Measurements from ENCODE around the gene SLC12A1. TPM values are rescaled to one million over a fixed set of nuclear protein-coding genes. Genes with fewer than 3 reads are reported as not detected.

The SLC12A1 gene
- total and polyA plus RNA-seq, 7 donors, result not detected

DNA sequence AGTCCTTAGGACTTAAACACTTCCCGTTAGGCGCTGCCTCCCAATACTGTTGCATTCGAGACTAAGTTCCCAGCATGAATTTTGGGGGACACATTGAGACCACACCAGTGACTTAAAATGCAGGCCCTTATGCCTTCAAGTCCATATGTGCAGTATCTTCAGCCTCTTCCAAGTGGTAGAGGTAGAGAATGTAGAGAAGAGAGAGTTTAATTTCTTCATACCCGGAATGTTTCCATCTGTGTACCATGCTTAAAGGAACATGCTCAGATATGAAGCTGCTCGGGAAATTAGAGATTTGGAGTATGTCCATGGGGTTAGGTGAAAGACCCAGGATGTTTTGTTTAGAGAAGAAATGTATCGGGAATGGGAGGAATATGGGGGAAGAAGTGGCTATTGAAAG, 137.8 kb downstream of the SLC12A1 start:
- TF ChIP-seq CTCF (IDR thresholded peaks at IDR 0.05), result no peak
- no peaks in the 10 kb centered on the region for H3K4me1 ChIP-seq
- no peaks in the 10 kb centered on the region for H3K27me3 ChIP-seq (ENCODE audit: insufficient read depth in 3 of 3, low read length in 2 of 3)
- H3K36me3 ChIP-seq (ENCODE audit: insufficient read depth in 1 of 2, low read depth in 1 of 2), result peaks cover 0 to 51% of the 10 kb centered on the region in 2 donors
- H3K27ac ChIP-seq, result no peak overlapping the region
- H3K4me3 ChIP-seq, result no peak overlapping the region
- ATAC-seq (no peak), DNase-seq (no peak)
- WGBS, 3 donors, result 92 to 95% (median 93%) methylated on average over 6 of the region's 6 CpGs
- intact Hi-C loops (cut with DNase I), result no loop called here
- H3K9me3 ChIP-seq, result no peaks in the 10 kb centered on the region

GRCh38 chr15:48345516-48345915, 139.4 kb downstream of the SLC12A1 start:
- Histone ChIP-seq H3K27ac (no peak overlapping the region), H3K27me3 (ENCODE audit: insufficient read depth in 3 of 3, low read length in 2 of 3) (no peaks in the 10 kb centered on the region), H3K9me3 (no peaks in the 10 kb centered on the region), H3K4me3 (no peak overlapping the region), H3K4me1 (no peaks in the 10 kb centered on the region), H3K36me3 (ENCODE audit: insufficient read depth in 1 of 2, low read depth in 1 of 2) (peaks cover 0 to 34% of the 10 kb centered on the region in 2 donors)
- no peak for DNase-seq
- no peak for TF ChIP-seq CTCF (IDR thresholded peaks at IDR 0.05)
- no peak for ATAC-seq
- intact Hi-C loops (cut with DNase I), result no loop called here

DNA sequence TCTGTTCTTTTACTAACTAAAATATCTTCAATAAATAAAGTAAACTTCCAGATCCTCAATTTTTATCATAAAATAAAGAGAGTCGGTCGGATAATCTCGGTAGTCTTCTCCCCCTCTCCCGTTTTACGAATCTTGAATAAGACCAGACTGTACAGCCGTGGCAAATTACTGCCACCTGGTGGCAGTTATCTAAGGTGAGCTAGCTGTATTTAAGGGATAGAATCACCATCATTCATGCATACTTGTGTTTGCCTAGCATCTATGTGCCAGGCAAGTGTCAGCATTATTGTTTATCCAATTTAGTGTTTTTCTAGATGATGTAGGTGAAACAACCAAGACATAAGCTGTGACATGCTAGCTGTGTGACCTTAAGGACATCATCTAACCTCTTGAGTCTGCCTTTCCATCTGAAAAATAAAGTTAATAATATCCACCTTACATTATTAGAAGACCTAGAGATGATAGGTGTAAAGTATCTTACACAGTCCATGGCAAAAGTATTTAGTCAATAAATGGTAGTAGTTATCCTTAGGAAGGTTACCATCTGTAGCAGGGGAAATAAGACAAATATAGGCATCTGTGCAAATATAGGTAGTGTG, 146.5 kb downstream of the SLC12A1 start:
- H3K36me3 ChIP-seq (ENCODE audit: insufficient read depth in 1 of 2, low read depth in 1 of 2), result no peaks in the 10 kb centered on the region
- 2 to 8% (median 4%) methylated on average over 6 of the region's 6 CpGs for WGBS, 3 donors
- no peaks in the 10 kb centered on the region for H3K4me1 ChIP-seq
- H3K4me3 ChIP-seq, result no peak overlapping the region
- TF ChIP-seq CTCF (IDR thresholded peaks at IDR 0.05), result peak; percentile 75
- no peak overlapping the region for H3K27ac ChIP-seq
- H3K9me3 ChIP-seq, result no peaks in the 10 kb centered on the region
- intact Hi-C loops (cut with DNase I), result loop anchor here (10.0 kb wide), 3 partner anchors 292 to 1158 kb away; partner anchors contain the start of gene FBN1 (in 1 of the 2)
- ATAC-seq (peak in 2 of 4 donors; percentile 75 to 79), DNase-seq (peak in 1 of 2 donors; percentile 27)
- H3K27me3 ChIP-seq (ENCODE audit: insufficient read depth in 3 of 3, low read length in 2 of 3), result peaks cover 0 to 3% (median 0%) of the 10 kb centered on the region in 3 donors

Other genes with a start within 250 kb of the SLC12A1 start
- not detected for gene SLC24A5, start 85.3 kb upstream of the SLC12A1 start, total RNA-seq
- gene SLC24A5, start 85.3 kb upstream of the SLC12A1 start, polyA plus RNA-seq, result not detected
- 1 to 10 TPM in 1 of 4 donors, under 1 TPM in 3; 0.50 to 1.3 (median 0.77) TPM for gene MYEF2, start 28.0 kb upstream of the SLC12A1 start, total RNA-seq
- gene MYEF2, start 28.0 kb upstream of the SLC12A1 start, polyA plus RNA-seq, result under 1 TPM; 0.23 to 0.62 (median 0.27) TPM
- gene CTXN2, start 14.6 kb upstream of the SLC12A1 start, total RNA-seq, result not detected
- not detected for gene CTXN2, start 14.6 kb upstream of the SLC12A1 start, polyA plus RNA-seq
- gene DUT, start 125.1 kb downstream of the SLC12A1 start, total RNA-seq, result 10 to 100 TPM; 37.4 to 56.0 (median 43.3) TPM
- 10 to 100 TPM; 29.5 to 33.1 (median 32.2) TPM for gene DUT, start 125.1 kb downstream of the SLC12A1 start, polyA plus RNA-seq